HG03439 (cell line): ENCODE measurements around the gene CNTNAP5.

Source experiments
- ATAC-seq: cut with Tn5 transposase; IDR thresholded peaks from one replicate; pipeline ENCODE4 v1.9.1; 2021; ENCODE audit warnings: mild to moderate bottlenecking, moderate library complexity; ENCODE audit not compliant: unreplicated experiment

CNTNAP5 gene

GRCh38 chr2:124875627-124876244 lies 850.6 kb downstream of the CNTNAP5 start:
- peak; percentile 88 for ATAC-seq

GRCh38 chr2:124877141-124877577 lies 852.1 kb downstream of the CNTNAP5 start:
- no peak for ATAC-seq

DNA sequence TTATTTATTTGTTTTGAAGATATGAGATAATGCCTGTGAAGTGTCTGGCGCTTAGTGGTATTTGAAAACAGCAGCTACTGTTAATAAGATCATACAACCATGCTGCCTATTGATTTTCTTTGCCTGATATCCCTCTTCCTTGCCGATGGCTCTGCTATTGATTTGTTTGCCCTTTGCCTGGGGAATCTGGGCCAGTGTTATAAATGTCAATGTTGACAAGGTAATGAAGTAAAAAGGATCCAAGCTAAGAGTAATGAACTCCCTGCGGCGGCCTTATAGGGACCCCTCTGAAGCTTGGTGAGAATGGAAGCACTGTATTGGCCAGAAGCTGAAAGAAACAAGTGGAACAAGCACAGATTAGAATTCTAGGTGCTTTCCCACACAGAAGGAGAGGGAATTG lies 854.6 kb downstream of the CNTNAP5 start:
- ATAC-seq: no peak

DNA sequence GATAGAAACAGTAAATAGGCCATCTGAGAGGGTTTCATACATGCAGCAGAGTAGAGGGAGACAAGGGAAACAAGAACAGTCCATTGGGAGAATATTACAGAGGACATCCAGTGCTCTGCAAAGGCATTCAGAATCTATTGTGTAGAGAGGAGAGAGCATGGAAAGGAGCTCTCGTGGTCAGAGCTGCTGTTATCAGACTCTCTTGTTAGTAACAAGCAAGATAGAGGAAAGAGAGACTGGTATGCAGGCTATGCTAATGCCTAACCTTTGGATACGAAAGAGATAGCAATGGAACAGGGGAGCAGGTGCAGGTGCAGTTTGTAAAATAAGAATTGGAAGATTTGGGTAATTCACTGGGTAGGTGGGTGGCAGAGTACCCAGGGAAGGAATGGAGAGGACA lies 855.9 kb downstream of the CNTNAP5 start:
- no peak for ATAC-seq

- no peak for ATAC-seq
These were observed 857.3 kb downstream of the CNTNAP5 start for GRCh38 chr2:124882423-124882822.

- no peak for ATAC-seq
These were observed 858.5 kb downstream of the CNTNAP5 start for GRCh38 chr2:124883595-124883994.

DNA sequence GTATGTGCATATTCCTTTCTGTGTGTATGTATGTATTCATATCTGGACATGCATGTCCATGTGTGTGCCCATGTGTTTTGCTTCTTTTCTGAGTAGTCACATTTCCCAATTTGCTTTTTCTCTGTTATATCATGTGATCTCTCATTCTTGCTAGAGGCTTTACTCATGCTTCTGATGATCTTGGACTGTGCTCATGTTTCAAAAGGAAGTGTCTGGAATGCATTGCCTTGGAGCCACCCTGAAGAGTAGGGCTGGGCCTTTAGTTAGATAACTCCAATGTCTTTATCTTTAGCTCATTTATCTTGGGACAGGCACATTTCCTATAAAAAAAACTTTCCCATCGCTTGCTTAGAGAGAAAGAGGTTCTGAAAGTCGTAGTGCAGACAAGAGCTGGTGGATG lies 859.2 kb downstream of the CNTNAP5 start:
- ATAC-seq: no peak

- no peak for ATAC-seq
These were observed 861.1 kb downstream of the CNTNAP5 start for GRCh38 chr2:124886216-124886615.

DNA sequence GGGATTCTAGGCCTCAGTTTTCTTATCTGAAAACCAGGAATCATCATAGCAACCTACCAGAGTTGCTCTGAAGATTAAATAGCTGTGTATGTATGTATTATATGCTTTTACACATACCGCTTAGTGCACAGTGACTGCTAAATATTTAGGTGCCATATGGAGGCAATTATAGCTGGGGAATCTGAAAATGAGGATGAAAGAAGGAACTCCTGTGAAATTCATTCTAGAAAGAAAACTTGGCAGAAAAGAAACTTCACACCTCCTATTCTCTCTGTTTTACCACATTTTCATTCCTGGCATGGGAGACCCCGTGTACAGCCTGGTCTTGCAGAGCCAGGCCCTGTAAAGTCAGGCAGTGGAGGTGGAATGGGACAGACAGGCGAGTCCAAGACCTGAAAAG lies 862.4 kb downstream of the CNTNAP5 start:
- ATAC-seq: no peak

DNA sequence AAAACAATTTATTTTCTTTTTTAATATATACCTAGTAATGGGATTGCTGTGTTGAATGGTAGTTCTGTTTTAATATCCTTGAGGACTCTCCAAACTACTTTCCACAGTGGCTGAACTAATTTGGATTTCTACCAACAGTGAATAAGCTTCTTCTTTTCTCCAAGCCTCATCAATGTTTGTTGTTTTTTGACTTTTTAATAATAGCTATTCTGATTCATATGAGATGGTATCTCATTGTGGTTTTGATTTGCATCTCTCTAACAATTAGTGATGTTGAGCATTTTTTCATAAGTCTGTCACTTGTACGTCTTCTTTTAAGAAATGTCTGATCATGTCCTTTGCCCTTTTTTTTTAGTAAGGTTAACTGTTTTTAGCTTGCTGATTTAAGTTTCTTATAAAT lies 863.3 kb downstream of the CNTNAP5 start:
- ATAC-seq: no peak

- ATAC-seq: no peak
These were observed 869.1 kb downstream of the CNTNAP5 start for GRCh38 chr2:124894199-124894598.

- ATAC-seq: no peak
These were observed 873.7 kb downstream of the CNTNAP5 start for GRCh38 chr2:124898827-124899226.

GRCh38 chr2:124908411-124908810 lies 883.3 kb downstream of the CNTNAP5 start:
- no peak for ATAC-seq

DNA sequence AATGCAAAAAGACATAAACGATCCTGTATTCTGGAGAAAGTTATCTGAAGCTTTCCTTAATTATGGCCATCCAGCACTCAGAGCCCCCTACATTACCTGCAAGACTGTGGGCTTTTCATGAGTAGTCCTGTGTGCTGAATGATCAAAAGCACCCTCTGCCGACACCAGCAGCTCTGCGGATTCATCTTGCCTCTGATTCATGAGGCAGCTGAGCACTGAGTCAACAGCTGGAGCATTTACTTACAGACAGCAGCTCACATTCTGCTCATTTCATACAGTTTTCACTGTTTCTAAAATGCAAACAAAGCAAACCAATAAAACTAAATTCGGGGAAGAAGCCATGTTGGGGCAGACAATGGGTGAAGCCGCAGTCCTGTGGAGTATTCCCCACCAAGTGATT lies 886.5 kb downstream of the CNTNAP5 start:
- no peak for ATAC-seq

DNA sequence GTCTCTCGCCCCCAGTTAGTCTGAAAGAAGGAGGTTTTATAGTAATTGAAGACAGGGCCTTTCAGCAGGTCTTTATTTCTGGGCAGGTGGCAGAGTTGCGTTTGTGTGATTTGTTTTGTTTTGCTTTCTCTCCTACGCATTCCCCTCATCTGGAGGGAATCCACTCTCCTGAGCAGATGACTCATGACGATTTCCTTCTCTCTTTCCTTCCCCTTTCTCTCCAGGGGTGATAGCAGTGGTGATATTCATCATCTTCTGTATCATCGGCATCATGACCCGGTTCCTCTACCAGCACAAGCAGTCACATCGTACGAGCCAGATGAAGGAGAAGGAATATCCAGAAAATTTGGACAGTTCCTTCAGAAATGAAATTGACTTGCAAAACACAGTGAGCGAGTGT lies 888.8 kb downstream of the CNTNAP5 start:
- no peak for ATAC-seq

GRCh38 chr2:124915567-124915966 lies 890.5 kb downstream of the CNTNAP5 start:
- ATAC-seq: no peak

- ATAC-seq: no peak
These were observed 894.2 kb downstream of the CNTNAP5 start for GRCh38 chr2:124919296-124919695.

DNA sequence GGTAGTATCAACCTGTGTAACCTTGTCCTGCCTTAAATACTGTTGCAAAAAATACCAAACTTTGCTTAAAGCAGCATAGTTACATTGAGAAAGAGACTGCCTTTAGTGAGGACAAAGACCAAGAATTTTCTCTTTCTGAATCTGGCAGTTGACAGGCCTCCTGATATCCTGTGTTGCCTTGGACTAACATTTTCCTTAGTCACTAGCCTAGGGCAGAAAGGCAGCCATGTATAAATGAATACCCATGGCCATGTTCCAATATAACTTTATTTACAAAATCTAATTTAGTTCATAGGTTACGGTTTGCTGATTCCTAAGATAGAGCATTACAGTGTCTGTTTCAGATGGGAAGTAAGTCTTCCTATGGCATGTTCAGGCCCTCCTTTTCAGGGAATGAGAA lies 895.4 kb downstream of the CNTNAP5 start:
- no peak for ATAC-seq

DNA sequence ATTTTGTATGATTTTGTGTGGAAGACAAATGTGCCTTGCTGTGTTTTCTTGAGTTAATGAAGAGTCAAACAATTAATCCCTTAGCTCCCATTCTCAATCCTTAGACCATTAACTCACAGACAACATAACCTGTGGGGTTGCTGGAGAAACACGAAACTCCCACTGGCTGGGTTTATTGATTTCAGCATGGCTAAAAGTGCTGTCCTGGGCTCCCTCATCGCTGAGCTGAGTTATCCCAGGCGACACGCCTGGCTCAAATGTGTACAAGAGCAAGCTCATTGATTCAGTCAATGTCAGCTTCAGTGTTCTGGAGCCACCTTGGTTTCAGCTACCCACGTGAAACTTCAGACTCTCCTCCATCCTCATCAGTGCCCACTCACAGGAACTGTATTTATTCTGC lies 896.1 kb downstream of the CNTNAP5 start:
- ATAC-seq: no peak

DNA sequence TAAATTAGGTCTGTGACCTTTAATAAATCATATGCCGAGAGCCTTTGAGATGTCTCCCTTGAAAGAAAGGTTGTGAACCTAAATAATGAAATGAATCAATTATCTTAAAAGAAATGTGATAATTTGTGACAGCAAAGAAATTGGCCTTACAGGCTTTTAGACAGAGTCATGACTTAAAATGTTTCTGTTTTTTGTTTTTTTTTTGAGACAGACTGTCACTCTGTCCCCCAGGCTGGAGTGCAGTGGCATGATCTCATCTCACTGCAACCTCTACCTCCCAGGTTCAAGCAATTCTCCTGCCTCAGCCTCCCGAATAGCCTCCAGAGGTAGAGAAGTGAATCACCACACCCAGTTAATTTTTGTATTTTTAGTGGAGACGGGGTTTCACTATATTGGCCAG lies 898.0 kb downstream of the CNTNAP5 start:
- no peak for ATAC-seq

DNA sequence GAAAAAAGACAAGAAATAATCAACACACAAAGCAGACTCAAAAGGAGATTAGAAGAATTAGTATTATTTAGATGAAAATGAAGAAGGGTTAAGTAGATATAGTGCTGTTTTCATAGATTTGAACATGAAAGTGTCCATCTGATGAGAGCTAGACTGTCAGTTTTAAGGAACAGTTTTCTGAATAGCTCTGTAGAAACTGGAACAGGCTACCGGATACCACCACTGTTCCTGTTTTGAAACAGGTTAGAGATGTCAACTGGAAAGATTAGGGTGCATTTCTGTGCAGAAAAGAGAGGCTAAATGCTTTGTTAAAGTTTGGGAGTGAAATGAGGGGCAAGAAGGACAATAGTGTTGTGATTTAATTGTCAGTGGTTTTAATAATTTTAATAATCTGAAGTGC lies 908.8 kb downstream of the CNTNAP5 start:
- no peak for ATAC-seq

GRCh38 chr2:124953921-124954320 lies 928.8 kb downstream of the CNTNAP5 start:
- no peak for ATAC-seq

DNA sequence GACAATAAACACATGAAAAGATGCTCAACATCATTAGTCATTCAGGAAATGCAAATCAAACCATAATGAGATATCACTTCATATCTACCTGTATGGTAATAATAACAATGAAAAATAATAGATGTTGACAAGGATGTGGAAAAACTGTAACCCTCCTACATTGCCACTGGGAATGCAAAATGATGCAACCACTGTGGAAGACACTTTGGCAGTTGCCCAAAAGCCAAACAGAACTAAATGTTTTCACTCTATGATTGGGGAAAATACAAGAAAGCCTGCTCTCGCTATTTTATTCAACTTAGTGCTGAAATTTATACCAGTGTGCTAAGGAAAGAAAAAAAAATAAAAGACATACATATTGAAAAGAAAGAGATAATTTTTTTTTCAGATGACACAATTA lies 934.5 kb downstream of the CNTNAP5 start:
- ATAC-seq: no peak
